Measurements from ENCODE around the gene EMB.
"Not testable (repeated sequence)": the region's sequence is repeated elsewhere in the genome, so short reads cannot be mapped to it uniquely, and the experiment has no call there.

Gene EMB

GRCh38 chr5:50435168-50435567 is 5.9 kb downstream of the EMB start:
- TF ChIP-seq CTCF (IDR thresholded peaks at IDR 0.05; ENCODE audit: low read depth, low read length, missing control alignments) = no peak
- H3K4me3 ChIP-seq (ENCODE audit: low read depth, low read length) = no peak overlapping the region
- no peak for DNase-seq (ENCODE audit: low read depth)
- in situ Hi-C loops (cut with HindIII; ENCODE audit: low sequenced_read_pairs) = no loop called here

- in situ Hi-C loops (cut with HindIII; ENCODE audit: low sequenced_read_pairs) = not testable (repeated sequence)
Observed at GRCh38 chr5:50431133-50431904, 9.8 kb downstream of the EMB start.

GRCh38 chr5:50423100-50423799 is 17.8 kb downstream of the EMB start:
- DNase-seq (ENCODE audit: low read depth); H3K4me3 ChIP-seq (ENCODE audit: low read depth, low read length); in situ Hi-C loops (cut with HindIII; ENCODE audit: low sequenced_read_pairs): not testable (repeated sequence)

More at GRCh38 chr5:50431133-50431904, 9.8 kb downstream of the EMB start:
- DNase-seq (ENCODE audit: low read depth); H3K4me3 ChIP-seq (ENCODE audit: low read depth, low read length): not testable (repeated sequence)

GRCh38 chr5:50421184-50421950 is 19.7 kb downstream of the EMB start:
- H3K4me3 ChIP-seq (ENCODE audit: low read depth, low read length); in situ Hi-C loops (cut with HindIII; ENCODE audit: low sequenced_read_pairs); DNase-seq (ENCODE audit: low read depth): not testable (repeated sequence)

- DNase-seq (ENCODE audit: low read depth) = no peak
- in situ Hi-C loops (cut with HindIII; ENCODE audit: low sequenced_read_pairs) = no loop called here
- no peak for TF ChIP-seq CTCF (IDR thresholded peaks at IDR 0.05; ENCODE audit: low read depth, low read length, missing control alignments)
- H3K4me3 ChIP-seq (ENCODE audit: low read depth, low read length) = no peak overlapping the region
Observed at GRCh38 chr5:50420343-50420935, 20.6 kb downstream of the EMB start.

GRCh38 chr5:50419656-50420055 is 21.4 kb downstream of the EMB start:
- H3K4me3 ChIP-seq (ENCODE audit: low read depth, low read length); DNase-seq (ENCODE audit: low read depth); in situ Hi-C loops (cut with HindIII; ENCODE audit: low sequenced_read_pairs): not testable (repeated sequence)

- H3K4me3 ChIP-seq (ENCODE audit: low read depth, low read length); DNase-seq (ENCODE audit: low read depth); in situ Hi-C loops (cut with HindIII; ENCODE audit: low sequenced_read_pairs): not testable (repeated sequence)
Observed at GRCh38 chr5:50416637-50417036, 24.5 kb downstream of the EMB start.

GRCh38 chr5:50415912-50416311 is 25.2 kb downstream of the EMB start:
- DNase-seq (ENCODE audit: low read depth) = no peak
- in situ Hi-C loops (cut with HindIII; ENCODE audit: low sequenced_read_pairs) = no loop called here
- no peak for TF ChIP-seq CTCF (IDR thresholded peaks at IDR 0.05; ENCODE audit: low read depth, low read length, missing control alignments)
- H3K4me3 ChIP-seq (ENCODE audit: low read depth, low read length) = no peak overlapping the region

GRCh38 chr5:50410932-50411331 is 30.2 kb downstream of the EMB start:
- H3K4me3 ChIP-seq (ENCODE audit: low read depth, low read length); in situ Hi-C loops (cut with HindIII; ENCODE audit: low sequenced_read_pairs); DNase-seq (ENCODE audit: low read depth): not testable (repeated sequence)
